Sigmoid colon (tissue), 4 donors: ENCODE measurements around the gene CTNS.

Experiments used
- CTCF ChIP-seq, 4 experiments: fragments of 450-650 bp in 3 of 4; fragments of 200-600 bp in 1 of 4; IDR thresholded peaks; one replicate each; pipeline ENCODE4 v1.5.1; 2016 to 2019; ENCODE audit warnings: antibody characterized with exemption in 4 of 4, mild to moderate bottlenecking in 3 of 4, moderate library complexity in 2 of 4
- POLR2A ChIP-seq, 2 donors: fragments of 450-650 bp; IDR thresholded peaks; one replicate each; pipeline ENCODE4 v1.6.1; 2016; ENCODE audit warnings: antibody characterized with exemption in 2 of 2, mild to moderate bottlenecking in 2 of 2, moderate library complexity in 2 of 2
- POLR2AphosphoS5 ChIP-seq, 4 donors: sonication (generic); formaldehyde crosslinking; IDR thresholded peaks; one replicate each; pipeline ENCODE4 v1.6.1; 2017; ENCODE audit warnings: antibody characterized with exemption in 4 of 4

- no peak for TF ChIP-seq CTCF (IDR thresholded peaks at IDR 0.05)
- TF ChIP-seq POLR2AphosphoS5 (IDR thresholded peaks at IDR 0.05): no peak
- TF ChIP-seq POLR2A (IDR thresholded peaks at IDR 0.05): no peak
Measured at GRCh38 chr17:3666516-3666915, 30.0 kb downstream of the CTNS start.
